H1 (cell line): ENCODE results near the gene CCDC159. TPM values are rescaled to one million over a fixed set of nuclear protein-coding genes. Genes with fewer than 3 reads are reported as not detected.

ENCODE experiments used
- CTCF ChIA-PET: fragments of 300-600 bp; sonication (Branson Sonifier 250); formaldehyde crosslinking; loops from one replicate; lab custom pipeline; 2021; ENCODE audit not compliant: partially characterized antibody; lab: Charles Lee
- POLR2A ChIA-PET: fragments of 300-600 bp; sonication (Branson Sonifier 250); formaldehyde crosslinking; loops from one replicate; lab custom pipeline; 2021; ENCODE audit warnings: inconsistent platforms; ENCODE audit not compliant: partially characterized antibody; lab: Charles Lee
- DNase-seq, 2 experiments: peaks; one replicate each; pipeline versions ENCODE4 v3.0.0 to v3.0.0-alpha.2; 2010 to 2022; ENCODE audit warnings: low spot score in 2 of 2, low read depth in 1 of 2, mixed read lengths in 1 of 2
- FAIRE-seq: peaks from 2 replicates; lab custom pipeline; 2011; peaks lifted over from hg19 to GRCh38; lab: Jason Lieb, UNC
- H2AFZ ChIP-seq: 2 replicates; pipeline ENCODE4 v1.8.1; 2012; ENCODE audit warnings: low read length, inconsistent platforms
- H2AK5ac ChIP-seq: 2 replicates; pipeline ENCODE4 v1.6.1; 2013; ENCODE audit warnings: low read depth, low read length
- H2BK120ac ChIP-seq: replicated peaks from 2 replicates; pipeline ENCODE3; 2013; ENCODE audit warnings: low read depth, low read length, inconsistent platforms
- H2BK12ac ChIP-seq: 2 replicates; pipeline ENCODE4 v1.6.1; 2013; ENCODE audit warnings: low read depth, low read length
- H2BK15ac ChIP-seq: 2 replicates; pipeline ENCODE4 v1.6.1; 2013; ENCODE audit warnings: low read length
- H2BK20ac ChIP-seq: 2 replicates; pipeline ENCODE4 v1.6.1; 2013; ENCODE audit warnings: low read length
- H2BK5ac ChIP-seq: 2 replicates; pipeline ENCODE4 v1.6.1; 2013; ENCODE audit warnings: low read depth, low read length
- H3K14ac ChIP-seq: 2 replicates; pipeline ENCODE4 v1.6.1; 2013; ENCODE audit warnings: inconsistent platforms; ENCODE audit not compliant: insufficient read length
- H3K18ac ChIP-seq: 2 replicates; pipeline ENCODE4 v1.6.1; 2013; ENCODE audit warnings: low read length; ENCODE audit errors: extremely low read depth
- H3K23ac ChIP-seq: 2 replicates; pipeline ENCODE4 v1.6.1; 2013; ENCODE audit warnings: inconsistent platforms; ENCODE audit not compliant: insufficient read length
- H3K23me2 ChIP-seq: 2 replicates; pipeline ENCODE4 v1.6.1; 2013; ENCODE audit warnings: low read depth, low read length
- H3K27ac ChIP-seq: 2 replicates; pipeline ENCODE4 v1.6.1; 2011; ENCODE audit warnings: low read depth, low read length, inconsistent platforms
- H3K27me3 ChIP-seq, 4 experiments: replicated peaks in 1 of 4; 1 replicate in 1 of 4; 2 replicates in 3 of 4; pipeline versions ENCODE4 v1.6.1 to v1.8.1; 2011 to 2013; ENCODE audit warnings: low read length in 3 of 4, mild to moderate bottlenecking in 3 of 4, inconsistent platforms in 2 of 4, mixed read lengths in 2 of 4, moderate library complexity in 1 of 4; ENCODE audit not compliant: control insufficient read depth in 3 of 4, insufficient read depth in 3 of 4; ENCODE audit errors: extremely low read depth in 1 of 4
- H3K36me3 ChIP-seq, 4 experiments: 2 replicates each; pipeline versions ENCODE4 v1.6.1 to v1.8.1; 2011 to 2013; ENCODE audit warnings: mild to moderate bottlenecking in 4 of 4, low read length in 3 of 4, moderate library complexity in 2 of 4, control low read depth in 1 of 4, inconsistent platforms in 1 of 4; ENCODE audit not compliant: insufficient read depth in 4 of 4, control insufficient read depth in 2 of 4
- H3K4ac ChIP-seq: replicated peaks from 2 replicates; pipeline ENCODE3; 2013; ENCODE audit warnings: low read length, low read depth, mixed read lengths, inconsistent platforms; ENCODE audit not compliant: insufficient read length
- H3K4me1 ChIP-seq, 4 experiments: replicated peaks in 1 of 4; 1 replicate in 1 of 4; 2 replicates in 3 of 4; pipeline versions ENCODE4 v1.6.1 to v1.8.1; 2011 to 2013; ENCODE audit warnings: low read length in 3 of 4, inconsistent platforms in 2 of 4, mixed read lengths in 1 of 4; ENCODE audit not compliant: insufficient read depth in 4 of 4, control insufficient read depth in 3 of 4
- H3K4me2 ChIP-seq, 2 experiments: 2 replicates each; pipeline versions ENCODE4 v1.6.1 to v1.8.1; 2011 to 2013; ENCODE audit warnings: low read depth in 2 of 2, low read length in 2 of 2, control low read depth in 1 of 2, inconsistent platforms in 1 of 2, mild to moderate bottlenecking in 1 of 2; ENCODE audit not compliant: insufficient read depth in 1 of 2
- H3K4me3 ChIP-seq, 4 experiments: fragments of 200-600, 300-600 bp in 1 of 4; sonication (generic), shearing (Covaris generic), sonication (Bioruptor Twin) in 1 of 4; 2 replicates each; pipeline versions ENCODE4 v1.5.1 to v1.8.1; 2011 to 2016; ENCODE audit warnings: low read length in 4 of 4, low read depth in 3 of 4, control low read depth in 2 of 4, inconsistent platforms in 2 of 4, mild to moderate bottlenecking in 2 of 4, mixed read lengths in 1 of 4, moderate library complexity in 1 of 4; ENCODE audit not compliant: insufficient read depth in 2 of 4; ENCODE audit errors: extremely low read depth in 1 of 4
- H3K56ac ChIP-seq: replicated peaks from 2 replicates; pipeline ENCODE3; 2013; ENCODE audit warnings: low read depth, mild to moderate bottlenecking, mixed read lengths, low read length, inconsistent platforms; ENCODE audit not compliant: insufficient read length
- H3K79me1 ChIP-seq: 2 replicates; pipeline ENCODE4 v1.6.1; 2013; ENCODE audit warnings: low read depth, low read length, control low read depth
- H3K79me2 ChIP-seq, 2 experiments: 2 replicates each; pipeline versions ENCODE4 v1.6.1 to v1.8.1; 2012 to 2013; ENCODE audit warnings: low read length in 2 of 2, mild to moderate bottlenecking in 2 of 2, inconsistent platforms in 1 of 2; ENCODE audit not compliant: insufficient read depth in 2 of 2, control insufficient read depth in 1 of 2
- H3K9ac ChIP-seq, 4 experiments: replicated peaks in 1 of 4; 1 replicate in 1 of 4; 2 replicates in 3 of 4; pipeline versions ENCODE4 v1.6.1 to v1.8.1; 2011 to 2013; ENCODE audit warnings: low read depth in 3 of 4, low read length in 3 of 4, control low read depth in 2 of 4, mild to moderate bottlenecking in 2 of 4, moderate library complexity in 2 of 4, inconsistent platforms in 1 of 4; ENCODE audit errors: extremely low read depth in 1 of 4
- H3K9me3 ChIP-seq, 2 experiments: 2 replicates each; pipeline versions ENCODE4 v1.6.1 to v1.8.1; 2012 to 2013; ENCODE audit warnings: mild to moderate bottlenecking in 2 of 2, moderate library complexity in 2 of 2, control low read depth in 1 of 2, inconsistent platforms in 1 of 2, low read depth in 1 of 2, low read length in 1 of 2, mixed read lengths in 1 of 2; ENCODE audit not compliant: insufficient read depth in 2 of 2
- H4K20me1 ChIP-seq, 2 experiments: replicated peaks in 1 of 2; 2 replicates each; pipeline versions ENCODE3 to v1.8.1; 2011 to 2013; ENCODE audit warnings: inconsistent platforms in 2 of 2, low read length in 2 of 2, mild to moderate bottlenecking in 1 of 2; ENCODE audit not compliant: insufficient read depth in 2 of 2, control insufficient read depth in 1 of 2
- H4K5ac ChIP-seq: 2 replicates; pipeline ENCODE4 v1.6.1; 2013; ENCODE audit warnings: low read length, low read depth, mixed read lengths, inconsistent platforms; ENCODE audit not compliant: insufficient read length
- H4K8ac ChIP-seq: 2 replicates; pipeline ENCODE4 v1.8.0; 2013; ENCODE audit warnings: mild to moderate bottlenecking, moderate library complexity, low read length, inconsistent platforms; ENCODE audit not compliant: insufficient read depth; ENCODE audit errors: extremely low read depth
- H4K91ac ChIP-seq: replicated peaks from 2 replicates; pipeline ENCODE3; 2013; ENCODE audit warnings: low read length, mixed read lengths, inconsistent platforms; ENCODE audit not compliant: insufficient read length
- BACH1 ChIP-seq: IDR thresholded peaks from 2 replicates; pipeline ENCODE4 v1.6.1; 2012; ENCODE audit warnings: low read length, improper control_type of control experiment
- BCL11A ChIP-seq, 2 experiments: IDR thresholded peaks; one replicate each; pipeline ENCODE4 v1.6.1; 2011; ENCODE audit warnings: low read depth in 2 of 2, low read length in 2 of 2, mild to moderate bottlenecking in 2 of 2
- EP300 ChIP-seq, 2 experiments: IDR thresholded peaks; 1 replicate in 1 of 2; 2 replicates in 1 of 2; pipeline ENCODE4 v1.6.1; 2011 to 2012; ENCODE audit warnings: low read depth in 2 of 2, low read length in 2 of 2, mild to moderate bottlenecking in 2 of 2, borderline replicate concordance in 1 of 2, inconsistent platforms in 1 of 2, moderate library complexity in 1 of 2
- FOSL1 ChIP-seq: IDR thresholded peaks from 2 replicates; pipeline ENCODE4 v1.6.1; 2011; ENCODE audit warnings: mild to moderate bottlenecking, low read depth, low read length, moderate library complexity; ENCODE audit not compliant: insufficient read depth
- GABPA ChIP-seq: IDR thresholded peaks from 2 replicates; pipeline ENCODE4 v1.6.1; 2011; ENCODE audit warnings: mild to moderate bottlenecking, low read length, moderate library complexity, borderline replicate concordance; ENCODE audit not compliant: insufficient read depth
- HDAC6 ChIP-seq: IDR thresholded peaks from one replicate; pipeline ENCODE4 v1.7.1; 2012; ENCODE audit warnings: low read depth, mild to moderate bottlenecking, inconsistent platforms, low read length, moderate library complexity
- KDM5A ChIP-seq: fragments of 200-600 bp; IDR thresholded peaks from 2 replicates; pipeline ENCODE4 v1.7.1; 2012; ENCODE audit warnings: mild to moderate bottlenecking, low read length, inconsistent platforms, mixed read lengths
- MAFK ChIP-seq: IDR thresholded peaks from 2 replicates; pipeline ENCODE4 v1.6.1; 2012; ENCODE audit warnings: low read depth, mild to moderate bottlenecking, improper control_type of control experiment, low read length
- PHF8 ChIP-seq: fragments of 200-600 bp; sonication (generic); conservative IDR thresholded peaks from 2 replicates; pipeline ENCODE4 v1.7.1; 2012; ENCODE audit warnings: low read depth, mild to moderate bottlenecking, inconsistent platforms, low read length, moderate library complexity
- SIX5 ChIP-seq: IDR thresholded peaks from 2 replicates; pipeline ENCODE4 v1.6.1; 2011; ENCODE audit warnings: mild to moderate bottlenecking, low read depth, low read length
- SP1 ChIP-seq: IDR thresholded peaks from 2 replicates; pipeline ENCODE4 v1.6.1; 2011; ENCODE audit warnings: low read depth, low read length
- ZNF274 ChIP-seq: IDR thresholded peaks from 2 replicates; pipeline ENCODE4 v1.7.0; 2012; ENCODE audit warnings: low read length, borderline replicate concordance; ENCODE audit errors: extremely low read depth
- WGBS, 2 experiments: shearing (Covaris generic) in 1 of 2; methylation state at CpG; one replicate each; pipeline versions ENCODE4 v1.1.6 to v1.1.7; 2013 to 2015; ENCODE audit warnings: low lambda C conversion rate in 2 of 2, mixed read lengths in 2 of 2, inconsistent platforms in 1 of 2, low coverage in 1 of 2, missing lambda C conversion rate in 1 of 2; ENCODE audit not compliant: insufficient replicate concordance in 2 of 2, insufficient coverage in 1 of 2, insufficient read length in 1 of 2; ENCODE audit errors: extremely low coverage in 1 of 2, missing lambda C conversion rate in 1 of 2; 5-methylcytosine and 5-hydroxymethylcytosine counted together
- polyA plus RNA-seq, 7 experiments: library from polyadenylated mRNA; depleted of rRNA in 3 of 7; stranded (reverse) in 5 of 7; unstranded in 2 of 7; fragments of >200 nt in 5 of 7; fragments of 200-250 nt in 2 of 7; gene quantifications; 1 replicate in 5 of 7; 2 replicates in 1 of 7; 4 replicates in 1 of 7; pipeline versions ENCODE4 v1.2.1 to v1.2.3, GENCODE V29; 2011 to 2013; ENCODE audit warnings: missing spikeins in 2 of 7, mixed read lengths in 2 of 7
- total RNA-seq: library from RNA; stranded (reverse); fragmentation: NEBNext Ultra II Directional; extraction: Animal tissue kit (Norgen Biotek cat#: 25700); gene quantifications from 2 replicates; pipeline ENCODE4 v1.2.1, GENCODE V29; 2021

CCDC159 gene
- total and polyA plus RNA-seq, 2 of the 8 experiments (the other 6 are each of a cell fraction or from before 2014, with no cell fraction given) = 4.0 to 5.4 TPM

DNA sequence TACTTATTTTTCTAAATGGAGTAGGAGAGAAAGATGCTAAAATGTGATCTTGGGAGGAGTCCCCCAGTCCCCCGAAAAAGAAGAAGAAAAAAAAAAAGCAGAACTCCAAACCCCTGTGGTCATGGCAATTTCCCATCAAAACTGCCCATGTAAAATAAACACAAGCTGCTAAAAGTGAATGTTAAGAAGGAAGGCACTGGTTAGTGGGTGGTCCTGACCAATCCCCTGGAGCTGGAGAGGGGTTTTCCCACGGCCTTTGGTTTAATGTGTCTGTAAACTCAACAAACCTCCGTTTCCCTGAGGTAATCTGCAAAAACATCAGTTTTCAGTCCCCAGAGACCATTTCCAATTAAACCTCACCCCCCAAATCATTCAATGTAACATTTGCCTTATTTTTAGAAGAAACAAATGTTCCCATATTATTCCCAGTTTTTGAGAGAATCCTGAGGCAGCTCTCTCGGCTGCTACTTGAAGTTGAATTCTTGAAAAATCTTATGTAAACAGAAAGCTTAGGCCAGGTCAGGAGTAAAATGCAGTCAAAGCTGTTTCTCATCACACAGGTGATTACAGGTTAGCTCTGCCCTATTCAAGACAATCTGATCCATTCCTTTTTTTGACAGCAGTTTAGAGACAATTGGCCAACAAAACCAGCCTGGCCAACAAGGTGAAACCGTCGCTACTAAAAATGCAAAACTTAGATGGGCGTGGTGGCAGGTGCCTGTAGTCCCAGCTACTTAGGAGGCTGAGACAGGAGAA lies 23.9 kb upstream of the CCDC159 start:
- CTCF ChIA-PET = interaction anchor here (0.7 to 2.7 kb wide), 17 partner anchors 9 to 130 kb away, joined by 3 to 13 read pairs (median 4); partner anchors contain the start of genes ODAD3, PRKCSH, RAB3D and TSPAN16
- Histone ChIP-seq H2BK12ac (no peak overlapping the region), H2BK15ac (no peak overlapping the region), H3K79me2 (no peaks in the 10 kb centered on the region), H2BK20ac (no peak overlapping the region), H3K36me3 (no peaks in the 10 kb centered on the region), H3K23me2 (no peaks in the 10 kb centered on the region), H3K14ac (no peak overlapping the region), H3K23ac (no peak overlapping the region), H3K4me3 (no peak overlapping the region), H3K4me1 (peaks cover 0 to 5% (median 0%) of the 10 kb centered on the region in 4 experiments; a peak in 3 of 7 replicates), H2AFZ (no peak overlapping the region), H3K9ac (no peak overlapping the region), H3K4me2 (no peak overlapping the region), H3K9me3 (no peaks in the 10 kb centered on the region), H4K5ac (no peak overlapping the region), H3K79me1 (no peaks in the 10 kb centered on the region), H4K91ac (no peak overlapping the region), H3K27me3 (no peaks in the 10 kb centered on the region), H3K56ac (no peak overlapping the region), H4K8ac (no peak overlapping the region), H3K18ac (no peak overlapping the region), H4K20me1 (no peaks in the 10 kb centered on the region), H3K27ac (no peak overlapping the region), H2AK5ac (no peak overlapping the region), H3K4ac (no peak overlapping the region), H2BK120ac (no peak overlapping the region), H2BK5ac (no peak overlapping the region)
- POLR2A ChIA-PET = interaction anchor here (0.5 to 2.7 kb wide), 4 partner anchors 10 to 185 kb away, joined by 3 to 5 read pairs (median 4); no protein-coding TSS in a partner anchor
- no peak for TF ChIP-seq SP1
- no peak for TF ChIP-seq BACH1
- no peak for TF ChIP-seq PHF8
- TF ChIP-seq KDM5A = no peak
- TF ChIP-seq HDAC6 = no peak
- TF ChIP-seq BCL11A (IDR thresholded peaks at IDR 0.05; ENCODE audit: low read depth in 2 of 2, low read length in 2 of 2) = no peak
- TF ChIP-seq EP300 (IDR thresholded peaks at IDR 0.05; ENCODE audit: borderline replicate concordance in 1 of 2, low read depth in 2 of 2, low read length in 2 of 2) = no peak
- no peak for TF ChIP-seq MAFK
- TF ChIP-seq GABPA = no peak
- no peak for TF ChIP-seq SIX5
- no peak for TF ChIP-seq FOSL1
- no peak for TF ChIP-seq ZNF274
- DNase-seq (no peak), FAIRE-seq (no peak)
- 75% methylated on average over 7 of the region's 7 CpGs; no CpG with 5 or more reads in 1 of the 2 experiments for WGBS, 2 experiments
